ENCODE data around the gene MEA1. TPM values are rescaled to one million over a fixed set of nuclear protein-coding genes. Genes with fewer than 3 reads are reported as not detected.
A peak's percentile ranks its signal among the peaks of the same experiment; 100 is the strongest.

The MEA1 gene
- total RNA-seq, 3 donors from 2014 or later (not counting 1 experiment from before 2014, with no cell fraction given), result 29.6 to 34.3 (median 34.2) TPM

DNA sequence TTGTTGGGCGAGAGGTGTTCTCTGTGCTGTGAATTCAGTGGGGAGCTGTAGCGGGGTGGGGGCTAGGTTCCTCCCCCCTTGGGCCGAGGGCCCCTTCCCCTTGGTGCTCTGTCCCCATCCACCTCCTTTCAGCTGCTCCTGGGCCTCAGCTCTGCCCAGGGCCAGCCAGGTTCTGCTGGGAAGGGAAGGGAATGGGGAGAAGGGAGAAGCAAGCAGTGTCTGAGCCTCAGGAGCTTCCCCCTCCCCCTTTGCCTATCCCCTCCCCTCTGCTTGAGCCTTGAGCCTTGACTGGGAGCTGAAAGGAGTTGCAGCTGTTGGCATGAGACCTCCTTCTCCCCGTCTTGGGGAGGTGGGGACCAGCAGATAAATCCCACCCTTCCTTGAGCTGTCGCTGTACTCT is 7.1 kb upstream of the MEA1 start:
- Histone ChIP-seq H3K9me3 (ENCODE audit: control insufficient read depth, insufficient read depth, low read length) (no peaks in the 10 kb centered on the region), H3K4me1 (ENCODE audit: control insufficient read depth, insufficient read depth, low read length) (peaks cover 34% of the 10 kb centered on the region), H3K36me3 (ENCODE audit: control insufficient read depth, insufficient read depth, low read length) (peaks cover 30% of the 10 kb centered on the region), H3K4me3 (ENCODE audit: low read length) (peak overlapping the region; percentile 89), H3K27me3 (ENCODE audit: control insufficient read depth, insufficient read depth, low read length) (no peaks in the 10 kb centered on the region), H3K27ac (ENCODE audit: low read length) (peak overlapping the region; percentile 63)
- ATAC-seq (no peak), DNase-seq (no peak)
- H3K9me3 Mint-ChIP-seq, result no peaks in the 10 kb centered on the region
- peak overlapping the region; percentile 78 to 80 for H3K27ac Mint-ChIP-seq
- intact Hi-C loops (cut with micrococcal nuclease), result loop anchor here (1.0 kb wide), 1 partner anchor 37 kb away; the partner anchor contains the start of gene PPP2R5D
- TF ChIP-seq CTCF (IDR thresholded peaks at IDR 0.05), result no peak
- no peaks in the 10 kb centered on the region for H3K27me3 Mint-ChIP-seq (ENCODE audit: low read depth in 2 of 2)
- H3K4me1 Mint-ChIP-seq, result peaks cover 28 to 47% of the 10 kb centered on the region in 2 donors
- H3K4me3 Mint-ChIP-seq, result peak overlapping the region; percentile 94
- H3K36me3 Mint-ChIP-seq, result peaks cover 7% of the 10 kb centered on the region
- 96% methylated on average over 3 of the region's 5 CpGs for WGBS (ENCODE audit: insufficient coverage)

- Histone ChIP-seq H3K4me1 (ENCODE audit: control insufficient read depth, insufficient read depth, low read length) (peaks cover 38% of the 10 kb centered on the region), H3K9me3 (ENCODE audit: control insufficient read depth, insufficient read depth, low read length) (no peaks in the 10 kb centered on the region), H3K27ac (ENCODE audit: low read length) (no peak overlapping the region), H3K27me3 (ENCODE audit: control insufficient read depth, insufficient read depth, low read length) (no peaks in the 10 kb centered on the region), H3K36me3 (ENCODE audit: control insufficient read depth, insufficient read depth, low read length) (peaks cover 26% of the 10 kb centered on the region), H3K4me3 (ENCODE audit: low read length) (no peak overlapping the region)
- no peak for TF ChIP-seq CTCF (IDR thresholded peaks at IDR 0.05)
- H3K27ac Mint-ChIP-seq, result peak overlapping the region in 1 of 2 donors; percentile 78
- DNase-seq (no peak), ATAC-seq (no peak)
- peaks cover 7% of the 10 kb centered on the region for H3K36me3 Mint-ChIP-seq
- H3K4me3 Mint-ChIP-seq, result peak overlapping the region; percentile 64
- peaks cover 28 to 48% of the 10 kb centered on the region in 2 donors for H3K4me1 Mint-ChIP-seq
- H3K27me3 Mint-ChIP-seq (ENCODE audit: low read depth in 2 of 2), result no peaks in the 10 kb centered on the region
- intact Hi-C loops (cut with micrococcal nuclease), result no loop called here
- H3K9me3 Mint-ChIP-seq, result no peaks in the 10 kb centered on the region
- 100% methylated on average over 2 of the region's 3 CpGs for WGBS (ENCODE audit: insufficient coverage)
Measured at GRCh38 chr6:43020052-43020705, 6.4 kb upstream of the MEA1 start.

DNA sequence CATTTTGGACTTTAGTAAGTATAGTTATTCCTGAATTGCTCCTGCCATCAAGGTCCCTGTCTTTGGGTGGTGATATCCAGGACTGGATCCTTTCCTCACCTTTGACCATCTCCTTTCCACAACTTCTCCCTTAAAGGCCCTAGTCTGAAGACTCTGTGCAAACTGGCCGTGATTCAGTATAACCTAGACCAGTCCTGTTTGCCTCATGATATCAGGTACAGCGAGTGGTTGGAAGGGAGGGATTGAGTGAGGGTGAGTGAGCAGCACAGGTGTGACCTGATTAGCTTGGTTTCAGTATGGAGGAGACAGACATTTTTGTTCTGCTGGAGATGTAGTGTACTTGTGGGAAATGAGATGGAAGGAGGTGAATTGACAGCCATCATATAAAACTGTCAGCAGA is 5.4 kb upstream of the MEA1 start:
- Histone ChIP-seq H3K4me1 (ENCODE audit: control insufficient read depth, insufficient read depth, low read length) (peaks cover 48% of the 10 kb centered on the region), H3K36me3 (ENCODE audit: control insufficient read depth, insufficient read depth, low read length) (peaks cover 18% of the 10 kb centered on the region), H3K27me3 (ENCODE audit: control insufficient read depth, insufficient read depth, low read length) (no peaks in the 10 kb centered on the region), H3K9me3 (ENCODE audit: control insufficient read depth, insufficient read depth, low read length) (no peaks in the 10 kb centered on the region), H3K4me3 (ENCODE audit: low read length) (no peak overlapping the region), H3K27ac (ENCODE audit: low read length) (no peak overlapping the region)
- Mint-ChIP-seq H3K9me3 (no peaks in the 10 kb centered on the region), H3K4me1 (peaks cover 31 to 48% of the 10 kb centered on the region in 2 donors), H3K27me3 (ENCODE audit: low read depth in 2 of 2) (no peaks in the 10 kb centered on the region), H3K27ac (no peak overlapping the region), H3K36me3 (peaks cover 7% of the 10 kb centered on the region), H3K4me3 (peak overlapping the region; percentile 62)
- WGBS (ENCODE audit: insufficient coverage), result 86% methylated on average over 2 of the region's 2 CpGs
- intact Hi-C loops (cut with micrococcal nuclease), result no loop called here
- ATAC-seq (no peak), DNase-seq (no peak)
- TF ChIP-seq CTCF (IDR thresholded peaks at IDR 0.05), result no peak

DNA sequence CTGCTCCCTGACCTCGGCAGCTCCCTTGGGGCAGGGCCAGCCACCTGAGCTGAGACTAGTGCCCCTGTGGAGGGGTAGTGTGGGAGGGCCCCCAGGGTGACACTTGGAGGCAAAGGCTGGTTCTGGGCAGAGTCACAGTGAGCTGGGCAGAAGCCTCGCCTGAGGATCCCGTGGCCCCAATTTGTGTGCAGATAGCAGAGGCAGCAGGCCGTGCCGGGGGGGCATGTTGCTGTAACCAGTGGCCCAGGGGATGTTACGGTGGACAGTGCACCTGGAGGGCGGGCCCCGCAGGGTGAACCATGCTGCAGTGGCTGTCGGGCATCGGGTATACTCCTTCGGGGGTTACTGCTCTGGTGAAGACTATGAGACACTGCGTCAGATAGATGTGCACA is 3.2 kb upstream of the MEA1 start:
- WGBS (ENCODE audit: insufficient coverage), result 96% methylated on average over 12 of the region's 12 CpGs
- intact Hi-C loops (cut with micrococcal nuclease), result no loop called here
- H3K4me3 ChIP-seq (ENCODE audit: low read length), result no peak overlapping the region
- H3K36me3 ChIP-seq (ENCODE audit: control insufficient read depth, insufficient read depth, low read length), result peaks cover 20% of the 10 kb centered on the region
- no peaks in the 10 kb centered on the region for H3K27me3 ChIP-seq (ENCODE audit: control insufficient read depth, insufficient read depth, low read length)
- H3K9me3 ChIP-seq (ENCODE audit: control insufficient read depth, insufficient read depth, low read length), result no peaks in the 10 kb centered on the region
- DNase-seq (no peak), ATAC-seq (no peak)
- no peak overlapping the region for H3K27ac ChIP-seq (ENCODE audit: low read length)
- H3K27ac Mint-ChIP-seq, result no peak overlapping the region
- H3K9me3 Mint-ChIP-seq, result no peaks in the 10 kb centered on the region
- no peak for TF ChIP-seq CTCF (IDR thresholded peaks at IDR 0.05)
- peaks cover 49% of the 10 kb centered on the region for H3K4me1 ChIP-seq (ENCODE audit: control insufficient read depth, insufficient read depth, low read length)
- peaks cover 38 to 61% of the 10 kb centered on the region in 2 donors for H3K4me1 Mint-ChIP-seq
- no peak overlapping the region for H3K4me3 Mint-ChIP-seq
- H3K36me3 Mint-ChIP-seq, result peaks cover 7% of the 10 kb centered on the region
- no peaks in the 10 kb centered on the region for H3K27me3 Mint-ChIP-seq (ENCODE audit: low read depth in 2 of 2)
